PC-9 (cell line): Measurements from ENCODE around the gene GJD2. TPM values are rescaled to one million over a fixed set of nuclear protein-coding genes. Genes with fewer than 3 reads are reported as not detected.

Experiments used
- BruUV-seq: library from RNA; stranded (reverse); fragments of 400-500 nt; replicated peaks from 2 replicates; lab custom pipeline; 2021; lab: Mats Ljungman, UMichigan
- CTCF ChIA-PET: fragments of 300-600 bp; sonication (Branson Sonifier 250); formaldehyde crosslinking; loops from one replicate; lab custom pipeline; 2022; ENCODE audit warnings: antibody characterized with exemption; lab: Charles Lee
- POLR2A ChIA-PET: fragments of 300-600 bp; sonication (Branson Sonifier 250); formaldehyde crosslinking; loops from one replicate; lab custom pipeline; 2022; ENCODE audit warnings: antibody characterized with exemption; ENCODE audit not compliant: unreplicated experiment; lab: Charles Lee
- DNase-seq, 2 experiments: peaks; one replicate each; pipeline versions ENCODE4 v3.0.0 to v3.0.0-alpha.2; 2015 to 2022; ENCODE audit warnings: mixed read lengths in 1 of 2
- H2AFZ ChIP-seq: fragments of 200-600 bp; sonication (generic); 2 replicates; pipeline ENCODE4 v1.8.1; 2017; ENCODE audit warnings: antibody characterized with exemption
- H3F3A ChIP-seq: fragments of 200-600 bp; sonication (generic); 2 replicates; pipeline ENCODE4 v1.8.1; 2017; ENCODE audit warnings: antibody characterized with exemption, mild to moderate bottlenecking, low read depth; ENCODE audit not compliant: insufficient read depth
- H3K27ac ChIP-seq: fragments of 200-600 bp; sonication (generic); 2 replicates; pipeline ENCODE4 v1.6.1; 2016; ENCODE audit warnings: mixed run types
- H3K27me3 ChIP-seq: fragments of 200-600 bp; sonication (generic); 2 replicates; pipeline ENCODE4 v1.6.1; 2016; ENCODE audit warnings: low read depth, mixed run types; ENCODE audit not compliant: insufficient read depth
- H3K36me3 ChIP-seq: fragments of 200-600 bp; sonication (generic); 2 replicates; pipeline ENCODE4 v1.6.1; 2016; ENCODE audit warnings: low read depth, mixed run types
- H3K4me1 ChIP-seq: fragments of 200-600 bp; sonication (generic); replicated peaks from 2 replicates; pipeline ENCODE4 v1.6.1; 2016; ENCODE audit warnings: mixed run types; ENCODE audit not compliant: insufficient read depth
- H3K4me2 ChIP-seq: fragments of 200-600 bp; sonication (generic); 2 replicates; pipeline ENCODE4 v1.6.1; 2017; ENCODE audit warnings: mixed run types
- H3K4me3 ChIP-seq: fragments of 200-600 bp; sonication (generic); 2 replicates; pipeline ENCODE4 v1.6.1; 2016; ENCODE audit warnings: mixed run types
- H3K79me2 ChIP-seq: fragments of 200-600 bp; sonication (generic); 2 replicates; pipeline ENCODE4 v1.6.1; 2017; ENCODE audit warnings: low read depth, mixed run types
- H3K9me2 ChIP-seq: fragments of 200-600 bp; sonication (generic); 2 replicates; pipeline ENCODE4 v1.8.1; 2017; ENCODE audit warnings: mild to moderate bottlenecking; ENCODE audit not compliant: insufficient read depth
- H3K9me3 ChIP-seq: fragments of 200-600 bp; sonication (generic); 2 replicates; pipeline ENCODE4 v1.8.1; 2016; ENCODE audit warnings: low read depth; ENCODE audit not compliant: insufficient read depth
- H4K20me1 ChIP-seq: fragments of 200-600 bp; sonication (generic); 2 replicates; pipeline ENCODE4 v1.8.1; 2017; ENCODE audit not compliant: insufficient read depth
- EZH2 ChIP-seq: fragments of 200-600 bp; sonication (generic); IDR thresholded peaks from 2 replicates; pipeline ENCODE4 v1.8.0; 2017; ENCODE audit warnings: antibody characterized with exemption, low read depth
- intact Hi-C: fragments of 100-400 bp; cut with micrococcal nuclease; formaldehyde crosslinking; loops from one replicate; pipeline ENCODE4 v1.10.0; 2022; ENCODE audit not compliant: unreplicated experiment
- total RNA-seq: library from RNA; stranded (reverse); gene quantifications from 2 replicates; pipeline ENCODE4 v1.2.3, GENCODE V29; 2021
- TF ChIP-seq, protein P1 (sequence below): fragments of 200-600 bp; sonication (generic); conservative IDR thresholded peaks from 2 replicates; pipeline ENCODE4 v1.6.1; 2017; ENCODE audit warnings: mixed run types, antibody characterized with exemption, mild to moderate bottlenecking, moderate library complexity

The GJD2 gene
- total RNA-seq, 1 experiment from 2014 or later, result not detected

GRCh38 chr15:34802371-34802770 lies 47.6 kb upstream of the GJD2 start:
- intact Hi-C loops, result no loop called here
- H3F3A ChIP-seq, result no peaks in the 10 kb centered on the region
- H3K4me3 ChIP-seq, result no peak overlapping the region
- POLR2A ChIA-PET, result interaction anchor here (0.6 kb wide), 1 partner anchor 33 kb away, joined by 21 read pairs; no protein-coding TSS in a partner anchor
- H3K9me3 ChIP-seq, result no peaks in the 10 kb centered on the region
- H3K27ac ChIP-seq, result no peak overlapping the region
- H4K20me1 ChIP-seq, result no peaks in the 10 kb centered on the region
- H3K36me3 ChIP-seq, result no peaks in the 10 kb centered on the region
- H3K79me2 ChIP-seq, result no peaks in the 10 kb centered on the region
- no peaks in the 10 kb centered on the region for H3K9me2 ChIP-seq
- H2AFZ ChIP-seq, result no peak overlapping the region
- H3K27me3 ChIP-seq, result no peaks in the 10 kb centered on the region
- DNase-seq, result no peak
- H3K4me2 ChIP-seq, result no peak overlapping the region
- no peaks in the 10 kb centered on the region for H3K4me1 ChIP-seq
- CTCF ChIA-PET, result no interaction called here
- TF ChIP-seq, protein P1, sequence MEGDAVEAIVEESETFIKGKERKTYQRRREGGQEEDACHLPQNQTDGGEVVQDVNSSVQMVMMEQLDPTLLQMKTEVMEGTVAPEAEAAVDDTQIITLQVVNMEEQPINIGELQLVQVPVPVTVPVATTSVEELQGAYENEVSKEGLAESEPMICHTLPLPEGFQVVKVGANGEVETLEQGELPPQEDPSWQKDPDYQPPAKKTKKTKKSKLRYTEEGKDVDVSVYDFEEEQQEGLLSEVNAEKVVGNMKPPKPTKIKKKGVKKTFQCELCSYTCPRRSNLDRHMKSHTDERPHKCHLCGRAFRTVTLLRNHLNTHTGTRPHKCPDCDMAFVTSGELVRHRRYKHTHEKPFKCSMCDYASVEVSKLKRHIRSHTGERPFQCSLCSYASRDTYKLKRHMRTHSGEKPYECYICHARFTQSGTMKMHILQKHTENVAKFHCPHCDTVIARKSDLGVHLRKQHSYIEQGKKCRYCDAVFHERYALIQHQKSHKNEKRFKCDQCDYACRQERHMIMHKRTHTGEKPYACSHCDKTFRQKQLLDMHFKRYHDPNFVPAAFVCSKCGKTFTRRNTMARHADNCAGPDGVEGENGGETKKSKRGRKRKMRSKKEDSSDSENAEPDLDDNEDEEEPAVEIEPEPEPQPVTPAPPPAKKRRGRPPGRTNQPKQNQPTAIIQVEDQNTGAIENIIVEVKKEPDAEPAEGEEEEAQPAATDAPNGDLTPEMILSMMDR, result no peak
- no peak for TF ChIP-seq EZH2
- no TSS peak for BruUV-seq

DNA sequence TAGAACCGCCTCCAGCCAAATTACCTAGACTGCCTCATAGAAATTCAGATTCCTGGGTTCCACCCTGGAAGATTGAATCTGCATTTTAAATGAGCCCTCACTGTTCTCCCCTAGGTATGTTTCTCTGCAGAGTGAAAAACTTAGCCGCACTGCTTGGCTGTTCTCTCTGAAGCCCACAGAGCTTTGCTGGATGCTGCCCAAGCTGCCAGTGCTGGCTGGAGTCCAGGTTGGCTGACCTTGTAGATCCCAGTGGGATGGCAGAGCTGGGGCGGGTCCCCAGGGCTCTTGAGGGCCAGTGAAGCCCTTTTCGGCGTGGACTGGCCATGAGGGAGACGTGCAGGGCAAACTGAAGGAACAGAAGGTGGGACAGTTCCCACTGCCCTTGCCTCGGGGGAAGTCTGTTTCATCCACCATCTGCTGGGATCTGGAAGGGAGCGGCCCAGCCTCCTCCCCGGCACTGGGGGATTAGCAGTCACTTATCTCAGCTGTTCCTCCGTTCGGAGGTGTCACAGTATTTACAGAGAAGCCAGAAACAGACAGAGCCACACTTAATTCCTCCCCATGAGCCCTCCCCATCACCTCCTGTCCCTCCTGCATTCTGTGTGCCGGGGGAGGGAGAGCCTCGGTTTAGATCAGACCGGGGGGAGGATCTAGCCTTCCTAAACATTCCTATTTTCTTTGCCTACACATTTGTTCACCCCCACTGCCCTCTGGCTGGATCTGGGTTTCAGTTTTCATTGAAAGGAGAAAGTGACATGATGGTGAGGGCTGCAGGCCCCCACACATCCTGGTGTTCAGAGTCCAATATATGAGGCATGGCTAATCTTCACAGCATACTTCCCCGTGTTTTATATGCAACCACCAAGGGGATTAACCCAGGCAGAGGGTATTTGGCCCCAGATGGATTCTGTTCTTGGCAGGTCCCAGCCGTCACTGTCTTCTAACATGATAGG lies 44.6 kb upstream of the GJD2 start:
- ChIA-PET POLR2A (no interaction called here), CTCF (no interaction called here)
- intact Hi-C loops, result no loop called here
- Histone ChIP-seq H4K20me1 (no peaks in the 10 kb centered on the region), H3K36me3 (no peaks in the 10 kb centered on the region), H3K4me3 (no peak overlapping the region), H3K27ac (no peak overlapping the region), H3K79me2 (no peaks in the 10 kb centered on the region), H3K4me2 (no peak overlapping the region), H2AFZ (no peak overlapping the region), H3F3A (no peaks in the 10 kb centered on the region), H3K9me2 (no peaks in the 10 kb centered on the region), H3K4me1 (no peaks in the 10 kb centered on the region), H3K27me3 (peaks cover 15% of the 10 kb centered on the region; the same call in 1 of the 2 replicates), H3K9me3 (no peaks in the 10 kb centered on the region)
- no TSS peak for BruUV-seq
- DNase-seq, result no peak
- TF ChIP-seq, protein P1, result no peak
- TF ChIP-seq EZH2, result no peak

- Histone ChIP-seq H3K79me2 (no peaks in the 10 kb centered on the region), H3K9me2 (no peaks in the 10 kb centered on the region), H3K4me1 (no peaks in the 10 kb centered on the region), H3K4me2 (no peak overlapping the region), H3K27ac (no peak overlapping the region), H3K9me3 (no peaks in the 10 kb centered on the region), H4K20me1 (no peaks in the 10 kb centered on the region), H3K36me3 (no peaks in the 10 kb centered on the region), H3K4me3 (no peak overlapping the region), H3K27me3 (peaks cover 32% of the 10 kb centered on the region), H2AFZ (no peak overlapping the region), H3F3A (no peaks in the 10 kb centered on the region)
- POLR2A ChIA-PET, result no interaction called here
- DNase-seq, result no peak
- intact Hi-C loops, result no loop called here
- TF ChIP-seq EZH2, result no peak
- TF ChIP-seq, protein P1, result no peak
- CTCF ChIA-PET, result no interaction called here
- no TSS peak for BruUV-seq
Measured at GRCh38 chr15:34796847-34797435, 42.1 kb upstream of the GJD2 start.
